ENCODE data around the gene PROM1. TPM values are rescaled to one million over a fixed set of nuclear protein-coding genes. Genes with fewer than 3 reads are reported as not detected.

PROM1 gene
- total and polyA plus RNA-seq, 9 of the 15 experiments (the other 6 are each of a cell fraction or from before 2014, with no cell fraction given), result 0.05 TPM; not detected in 8

- TF ChIP-seq THRB (CRISPR knock-in tag; conservative IDR thresholded peaks at IDR 0.05), result no peak
- TF ChIP-seq HDAC2 (IDR thresholded peaks at IDR 0.05), result no peak
- TF ChIP-seq SFPQ (IDR thresholded peaks at IDR 0.05; ENCODE audit: low read depth, low read length), result no peak
- TF ChIP-seq ZNF398 (CRISPR knock-in tag; IDR thresholded peaks at IDR 0.05), result no peak
- no peak for TF ChIP-seq BRD9 (IDR thresholded peaks at IDR 0.05; ENCODE audit: low read depth, partially characterized antibody)
- TF ChIP-seq SMARCE1 (IDR thresholded peaks at IDR 0.05), result no peak
- no peak for TF ChIP-seq MEIS2 (IDR thresholded peaks at IDR 0.05; ENCODE audit: partially characterized antibody)
Observed at GRCh38 chr4:16126714-16127113, 42.9 kb upstream of the PROM1 start (continued).

All from K562 (cell line).